ENCODE results near the gene KDM4D. TPM values are rescaled to one million over a fixed set of nuclear protein-coding genes. Genes with fewer than 3 reads are reported as not detected.

KDM4D gene
- total RNA-seq, 1 donor from 2014 or later: 1.2 TPM

- intact Hi-C loops (cut with micrococcal nuclease): no loop called here
- H3K36me3 Mint-ChIP-seq (ENCODE audit: low read depth): no peaks in the 10 kb centered on the region
- no peaks in the 10 kb centered on the region for H3K9me3 Mint-ChIP-seq
- H3K27ac Mint-ChIP-seq: no peak overlapping the region
- no peak for DNase-seq
- peaks cover 14% of the 10 kb centered on the region for H3K4me1 Mint-ChIP-seq
- no peak overlapping the region for H3K4me3 Mint-ChIP-seq
- H3K27me3 Mint-ChIP-seq: peaks cover 7% of the 10 kb centered on the region
Observed at GRCh38 chr11:94938095-94939055, 35.1 kb upstream of the KDM4D start.

DNA sequence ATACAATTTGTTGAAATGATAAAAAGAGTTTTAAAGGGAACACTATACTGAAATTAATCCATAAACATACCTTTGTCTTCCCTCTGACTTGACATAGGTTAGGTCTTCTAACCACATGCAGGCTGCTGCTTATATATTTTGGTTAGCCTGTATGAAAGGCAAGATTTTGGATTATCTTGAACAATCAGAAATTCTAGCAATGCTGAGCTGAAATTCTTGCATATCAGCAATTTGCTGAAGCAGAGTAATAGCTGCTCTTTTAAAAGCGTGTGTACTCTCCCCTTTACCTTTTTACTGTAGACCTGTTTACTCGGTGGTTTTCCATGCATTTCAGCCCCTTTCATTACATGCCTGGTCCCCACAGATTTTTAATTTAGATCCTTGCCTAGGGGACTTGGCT, 34.2 kb upstream of the KDM4D start:
- H3K27me3 Mint-ChIP-seq: peaks cover 8% of the 10 kb centered on the region
- H3K4me3 Mint-ChIP-seq: no peak overlapping the region
- H3K4me1 Mint-ChIP-seq: peaks cover 7% of the 10 kb centered on the region
- intact Hi-C loops (cut with micrococcal nuclease): no loop called here
- no peak for DNase-seq
- H3K9me3 Mint-ChIP-seq: no peaks in the 10 kb centered on the region
- no peak overlapping the region for H3K27ac Mint-ChIP-seq
- no peaks in the 10 kb centered on the region for H3K36me3 Mint-ChIP-seq (ENCODE audit: low read depth)

DNA sequence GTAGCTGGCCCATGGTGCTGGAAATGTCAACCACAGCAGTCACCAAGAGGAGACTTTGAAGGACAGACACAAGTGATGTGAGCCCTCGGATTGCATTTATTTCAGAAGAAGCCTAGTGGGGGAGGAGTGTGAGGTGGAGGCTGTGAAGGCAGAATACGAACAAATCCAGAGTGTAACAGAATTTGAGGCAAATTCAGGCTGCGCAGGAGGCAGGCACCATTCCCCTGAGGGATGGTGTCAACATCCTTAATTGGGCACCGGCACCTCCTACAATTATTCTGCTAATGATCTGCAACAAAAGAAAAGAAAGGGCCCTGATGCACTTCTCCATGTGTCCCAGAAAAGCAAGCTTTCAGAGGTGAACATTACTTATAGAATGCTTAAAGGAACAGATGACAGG, 32.4 kb upstream of the KDM4D start:
- no peak for DNase-seq
- intact Hi-C loops (cut with micrococcal nuclease): no loop called here
- no peaks in the 10 kb centered on the region for H3K9me3 Mint-ChIP-seq
- no peaks in the 10 kb centered on the region for H3K4me1 Mint-ChIP-seq
- peaks cover 10% of the 10 kb centered on the region for H3K27me3 Mint-ChIP-seq
- H3K36me3 Mint-ChIP-seq (ENCODE audit: low read depth): no peaks in the 10 kb centered on the region
- H3K27ac Mint-ChIP-seq: no peak overlapping the region
- no peak overlapping the region for H3K4me3 Mint-ChIP-seq

- no peak for DNase-seq
- intact Hi-C loops (cut with micrococcal nuclease): no loop called here
- Mint-ChIP-seq H3K36me3 (ENCODE audit: low read depth) (no peaks in the 10 kb centered on the region), H3K9me3 (no peaks in the 10 kb centered on the region), H3K4me1 (peaks cover 3% of the 10 kb centered on the region), H3K27me3 (peaks cover 9% of the 10 kb centered on the region), H3K4me3 (no peak overlapping the region), H3K27ac (no peak overlapping the region)
Observed at GRCh38 chr11:94946812-94947211, 26.7 kb upstream of the KDM4D start.

DNA sequence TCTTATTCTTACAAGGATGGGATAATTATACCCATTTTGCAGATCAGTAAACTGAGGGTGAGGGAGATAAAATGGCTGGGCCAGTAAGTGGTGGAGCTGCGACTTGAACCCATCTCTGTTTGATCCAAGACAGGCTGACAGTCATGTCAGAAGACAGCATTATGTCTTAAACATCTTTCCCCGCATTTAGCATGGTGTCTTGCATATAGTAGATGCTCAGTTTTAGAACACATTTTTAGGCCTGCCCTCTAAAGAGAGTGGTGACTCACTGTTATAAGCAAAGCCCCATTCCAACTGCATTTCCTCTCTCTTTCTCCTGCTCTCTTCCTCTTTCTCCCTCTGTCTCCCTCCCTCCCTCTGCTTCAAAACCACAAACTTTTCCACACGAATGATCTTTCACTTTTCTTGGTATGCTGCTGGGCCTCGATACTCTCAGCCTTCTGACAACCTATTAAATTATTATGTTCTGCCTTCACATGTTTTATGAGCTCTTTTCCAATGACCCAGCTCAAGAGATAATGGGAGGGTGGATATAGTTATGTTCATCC, 25.4 kb upstream of the KDM4D start:
- peaks cover 10% of the 10 kb centered on the region for H3K27me3 Mint-ChIP-seq
- H3K27ac Mint-ChIP-seq: no peak overlapping the region
- no peak overlapping the region for H3K4me3 Mint-ChIP-seq
- no peaks in the 10 kb centered on the region for H3K36me3 Mint-ChIP-seq (ENCODE audit: low read depth)
- no peaks in the 10 kb centered on the region for H3K9me3 Mint-ChIP-seq
- H3K4me1 Mint-ChIP-seq: peaks cover 3% of the 10 kb centered on the region
- no peak for DNase-seq
- intact Hi-C loops (cut with micrococcal nuclease): no loop called here

- H3K4me3 Mint-ChIP-seq: no peak overlapping the region
- peaks cover 15% of the 10 kb centered on the region for H3K27me3 Mint-ChIP-seq
- no peak overlapping the region for H3K27ac Mint-ChIP-seq
Observed at GRCh38 chr11:94954753-94955152, 18.8 kb upstream of the KDM4D start.

DNA sequence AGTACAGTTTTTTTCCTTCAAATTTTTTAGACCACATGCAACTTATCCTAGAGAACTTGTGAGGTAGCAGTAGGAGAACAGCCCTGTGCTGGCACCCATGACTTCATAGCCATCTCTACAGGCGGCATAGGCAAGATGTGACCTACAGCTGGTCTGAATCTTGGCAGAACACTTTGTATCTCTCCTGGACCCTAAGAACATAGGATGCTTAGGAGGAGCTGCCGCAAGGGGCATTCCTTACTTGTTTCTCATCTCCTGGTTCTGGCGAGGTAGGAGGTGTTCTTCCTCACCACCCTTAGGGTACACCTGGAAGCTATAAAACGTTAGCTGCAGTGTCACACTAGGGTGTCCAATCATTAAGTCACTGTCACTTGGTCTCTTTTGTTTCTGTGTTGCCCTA, 16.5 kb upstream of the KDM4D start:
- Mint-ChIP-seq H3K27ac (no peak overlapping the region), H3K4me1 (no peaks in the 10 kb centered on the region), H3K4me3 (no peak overlapping the region), H3K36me3 (ENCODE audit: low read depth) (peaks cover 13% of the 10 kb centered on the region), H3K27me3 (peaks cover 10% of the 10 kb centered on the region), H3K9me3 (no peaks in the 10 kb centered on the region)
- peak; percentile 45 for DNase-seq
- intact Hi-C loops (cut with micrococcal nuclease): no loop called here

More at GRCh38 chr11:94954753-94955152, 18.8 kb upstream of the KDM4D start:
- no peak for DNase-seq
- H3K4me1 Mint-ChIP-seq: no peaks in the 10 kb centered on the region
- no peaks in the 10 kb centered on the region for H3K9me3 Mint-ChIP-seq
- H3K36me3 Mint-ChIP-seq (ENCODE audit: low read depth): peaks cover 4% of the 10 kb centered on the region
- intact Hi-C loops (cut with micrococcal nuclease): no loop called here

DNA sequence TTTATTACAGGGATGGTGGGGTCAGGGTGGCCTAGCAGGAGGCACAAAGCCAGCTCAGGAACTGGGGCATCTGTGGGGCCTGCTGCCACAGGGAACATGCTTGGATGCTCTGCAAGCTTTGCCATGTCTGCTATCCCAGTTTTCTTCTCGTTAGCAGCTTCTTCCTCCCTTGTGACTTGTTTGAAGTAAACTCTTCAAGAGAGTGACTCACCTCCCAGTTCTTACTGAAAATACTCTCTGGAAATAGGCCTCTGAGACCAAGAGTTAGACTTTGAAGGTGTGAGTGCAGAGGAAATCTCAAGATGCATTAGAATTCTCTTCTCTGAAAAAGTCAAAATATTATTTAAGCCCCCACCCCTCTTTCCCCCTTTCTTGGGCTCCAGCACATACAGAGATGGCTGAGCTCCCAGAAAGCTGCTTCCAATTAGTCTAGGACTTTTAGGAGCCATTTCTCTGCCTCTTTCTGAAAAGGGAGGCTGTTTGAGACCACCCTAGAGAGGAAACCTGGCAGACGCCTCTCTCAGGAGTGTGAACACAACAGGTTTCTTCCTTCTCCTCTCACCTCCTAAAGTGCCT, 15.3 kb upstream of the KDM4D start:
- peaks cover 10% of the 10 kb centered on the region for H3K27me3 Mint-ChIP-seq
- no peaks in the 10 kb centered on the region for H3K9me3 Mint-ChIP-seq
- intact Hi-C loops (cut with micrococcal nuclease): no loop called here
- H3K4me3 Mint-ChIP-seq: no peak overlapping the region
- peak; percentile 45 for DNase-seq
- peaks cover 19% of the 10 kb centered on the region for H3K36me3 Mint-ChIP-seq (ENCODE audit: low read depth)
- no peaks in the 10 kb centered on the region for H3K4me1 Mint-ChIP-seq
- H3K27ac Mint-ChIP-seq: no peak overlapping the region

GRCh38 chr11:94959179-94959578, 14.3 kb upstream of the KDM4D start:
- H3K36me3 Mint-ChIP-seq (ENCODE audit: low read depth): peaks cover 26% of the 10 kb centered on the region
- H3K27ac Mint-ChIP-seq: no peak overlapping the region
- H3K4me3 Mint-ChIP-seq: no peak overlapping the region
- intact Hi-C loops (cut with micrococcal nuclease): no loop called here
- H3K4me1 Mint-ChIP-seq: no peaks in the 10 kb centered on the region
- DNase-seq: peak; percentile 52
- H3K27me3 Mint-ChIP-seq: peaks cover 3% of the 10 kb centered on the region
- H3K9me3 Mint-ChIP-seq: no peaks in the 10 kb centered on the region

DNA sequence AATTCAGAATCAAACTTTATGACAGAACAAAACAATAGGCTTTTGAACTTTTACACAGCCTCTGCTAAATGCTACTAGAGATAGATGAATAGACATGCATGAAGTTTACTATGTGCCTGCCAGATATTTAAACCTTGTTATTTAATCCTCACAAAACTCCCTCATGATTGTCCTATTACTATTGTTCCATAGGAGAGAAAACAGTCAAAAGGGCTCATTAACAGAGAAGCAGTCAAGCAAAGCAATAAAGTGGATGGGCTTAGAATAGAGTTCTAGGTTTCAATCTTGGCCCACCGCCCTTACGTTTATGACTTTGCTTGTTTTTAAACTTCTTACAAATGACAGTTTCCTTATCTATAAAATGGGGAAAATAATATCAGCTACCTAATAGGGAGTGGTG, 13.0 kb upstream of the KDM4D start:
- DNase-seq: no peak
- Mint-ChIP-seq H3K27ac (no peak overlapping the region), H3K4me1 (peaks cover 6% of the 10 kb centered on the region), H3K36me3 (ENCODE audit: low read depth) (peaks cover 38% of the 10 kb centered on the region), H3K27me3 (no peaks in the 10 kb centered on the region), H3K4me3 (no peak overlapping the region), H3K9me3 (no peaks in the 10 kb centered on the region)
- intact Hi-C loops (cut with micrococcal nuclease): loop anchor here (10.0 kb wide), 1 partner anchor 336 kb away; no protein-coding TSS in a partner anchor

- Mint-ChIP-seq H3K4me1 (peaks cover 8% of the 10 kb centered on the region), H3K27ac (no peak overlapping the region), H3K9me3 (no peaks in the 10 kb centered on the region), H3K27me3 (no peaks in the 10 kb centered on the region), H3K36me3 (ENCODE audit: low read depth) (peaks cover 46% of the 10 kb centered on the region), H3K4me3 (no peak overlapping the region)
- intact Hi-C loops (cut with micrococcal nuclease): loop anchor here (10.0 kb wide), 1 partner anchor 336 kb away; no protein-coding TSS in a partner anchor
- no peak for DNase-seq
Observed at GRCh38 chr11:94961255-94961654, 12.3 kb upstream of the KDM4D start.

DNA sequence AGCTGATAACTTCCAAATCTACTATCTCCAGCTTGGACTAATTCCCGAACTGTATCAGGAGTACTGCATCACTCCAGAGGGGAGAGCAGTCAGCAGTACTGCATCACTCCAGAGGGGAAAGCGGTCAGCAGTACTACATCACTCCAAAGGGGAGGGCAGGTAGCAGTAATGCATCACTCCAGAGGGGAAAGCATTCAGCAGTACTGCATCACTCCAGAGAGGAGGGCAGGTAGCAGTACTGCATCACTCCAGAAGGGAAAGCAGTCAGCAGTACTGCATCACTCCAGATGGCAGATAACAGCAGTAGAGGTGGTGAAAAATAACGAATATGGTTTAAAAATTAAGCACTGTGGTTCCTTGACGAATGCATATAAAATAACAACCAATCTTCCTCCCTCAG, 8.6 kb upstream of the KDM4D start:
- no peaks in the 10 kb centered on the region for H3K9me3 Mint-ChIP-seq
- intact Hi-C loops (cut with micrococcal nuclease): loop anchor here (10.0 kb wide), 1 partner anchor 340 kb away; no protein-coding TSS in a partner anchor
- peaks cover 12% of the 10 kb centered on the region for H3K4me1 Mint-ChIP-seq
- no peak overlapping the region for H3K4me3 Mint-ChIP-seq
- no peak overlapping the region for H3K27ac Mint-ChIP-seq
- no peak for DNase-seq
- no peaks in the 10 kb centered on the region for H3K27me3 Mint-ChIP-seq
- peaks cover 70% of the 10 kb centered on the region for H3K36me3 Mint-ChIP-seq (ENCODE audit: low read depth)

DNA sequence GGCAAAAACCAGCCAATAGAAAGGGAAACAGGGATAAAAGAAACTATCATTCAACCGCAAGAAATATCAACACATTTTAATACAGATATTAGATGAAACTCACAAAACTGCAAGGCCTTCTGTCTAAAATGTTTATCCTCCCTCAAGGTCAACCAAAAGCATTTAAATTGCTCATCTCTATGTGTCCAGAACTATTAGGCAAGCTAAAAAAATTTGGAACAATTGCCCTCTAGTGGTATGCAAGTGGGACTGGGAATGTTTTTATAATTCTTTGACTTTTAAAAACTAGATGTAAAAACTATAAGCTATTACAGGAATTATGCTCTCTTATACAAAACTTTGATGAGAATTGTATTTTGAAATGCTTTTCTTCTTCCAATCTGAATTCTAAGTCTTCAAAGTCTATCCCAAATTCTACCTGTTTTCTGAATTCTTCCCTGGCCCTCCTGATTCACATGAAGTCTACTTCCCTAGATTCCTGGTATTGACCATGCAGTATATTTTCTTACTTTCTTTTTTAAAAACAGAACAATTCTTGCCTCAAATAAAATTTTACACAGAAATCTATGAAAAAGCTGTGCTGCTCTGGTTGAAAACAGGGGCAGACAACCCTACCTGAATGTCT, 5.1 kb upstream of the KDM4D start:
- no peaks in the 10 kb centered on the region for H3K9me3 Mint-ChIP-seq
- no peak overlapping the region for H3K4me3 Mint-ChIP-seq
- H3K27me3 Mint-ChIP-seq: no peaks in the 10 kb centered on the region
- intact Hi-C loops (cut with micrococcal nuclease): loop anchor here (10.0 kb wide), 1 partner anchor 344 kb away; no protein-coding TSS in a partner anchor
- peaks cover 70% of the 10 kb centered on the region for H3K36me3 Mint-ChIP-seq (ENCODE audit: low read depth)
- peaks cover 26% of the 10 kb centered on the region for H3K4me1 Mint-ChIP-seq
- no peak for DNase-seq
- H3K27ac Mint-ChIP-seq: no peak overlapping the region
